HG03139 (cell line): ENCODE results near the gene FCGR3A.
"Not testable (repeated sequence)": the region's sequence is repeated elsewhere in the genome, so short reads cannot be mapped to it uniquely, and the experiment has no call there.

Experiments
- ATAC-seq: cut with Tn5 transposase; IDR thresholded peaks from one replicate; pipeline ENCODE4 v1.9.1; 2021; ENCODE audit not compliant: unreplicated experiment

The FCGR3A gene

DNA sequence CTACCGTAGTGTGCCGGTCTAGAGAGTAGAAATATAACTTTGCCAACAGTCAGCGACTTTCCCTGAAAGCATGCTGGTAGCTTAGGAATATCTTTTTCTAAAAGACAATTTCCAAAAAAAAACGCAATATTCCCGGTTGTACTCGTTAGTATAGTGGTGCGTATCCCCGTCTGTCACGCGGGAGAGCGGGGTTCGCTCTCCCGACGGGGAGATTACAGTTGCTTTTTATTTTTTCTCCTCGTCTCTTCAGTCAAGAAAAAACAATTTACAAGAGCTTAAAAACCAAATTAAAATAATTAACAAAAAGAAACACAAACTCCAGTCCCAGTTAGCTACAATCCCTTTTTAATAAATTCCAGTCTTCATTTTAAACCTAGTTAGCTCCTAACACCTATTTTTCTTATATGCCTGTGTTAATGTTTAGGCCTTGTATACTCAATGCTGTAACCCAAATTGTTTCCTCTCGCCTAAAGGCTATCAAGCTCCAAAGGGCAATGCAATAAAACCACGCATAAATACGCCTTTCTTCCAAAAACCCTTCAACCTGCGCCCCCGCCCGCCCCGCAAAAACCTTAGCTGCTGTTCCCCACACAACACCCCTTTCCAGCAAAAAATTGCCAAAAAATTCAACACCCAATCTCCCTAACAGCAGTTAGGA lies 17.5 kb downstream of the FCGR3A start:
- no peak for ATAC-seq

DNA sequence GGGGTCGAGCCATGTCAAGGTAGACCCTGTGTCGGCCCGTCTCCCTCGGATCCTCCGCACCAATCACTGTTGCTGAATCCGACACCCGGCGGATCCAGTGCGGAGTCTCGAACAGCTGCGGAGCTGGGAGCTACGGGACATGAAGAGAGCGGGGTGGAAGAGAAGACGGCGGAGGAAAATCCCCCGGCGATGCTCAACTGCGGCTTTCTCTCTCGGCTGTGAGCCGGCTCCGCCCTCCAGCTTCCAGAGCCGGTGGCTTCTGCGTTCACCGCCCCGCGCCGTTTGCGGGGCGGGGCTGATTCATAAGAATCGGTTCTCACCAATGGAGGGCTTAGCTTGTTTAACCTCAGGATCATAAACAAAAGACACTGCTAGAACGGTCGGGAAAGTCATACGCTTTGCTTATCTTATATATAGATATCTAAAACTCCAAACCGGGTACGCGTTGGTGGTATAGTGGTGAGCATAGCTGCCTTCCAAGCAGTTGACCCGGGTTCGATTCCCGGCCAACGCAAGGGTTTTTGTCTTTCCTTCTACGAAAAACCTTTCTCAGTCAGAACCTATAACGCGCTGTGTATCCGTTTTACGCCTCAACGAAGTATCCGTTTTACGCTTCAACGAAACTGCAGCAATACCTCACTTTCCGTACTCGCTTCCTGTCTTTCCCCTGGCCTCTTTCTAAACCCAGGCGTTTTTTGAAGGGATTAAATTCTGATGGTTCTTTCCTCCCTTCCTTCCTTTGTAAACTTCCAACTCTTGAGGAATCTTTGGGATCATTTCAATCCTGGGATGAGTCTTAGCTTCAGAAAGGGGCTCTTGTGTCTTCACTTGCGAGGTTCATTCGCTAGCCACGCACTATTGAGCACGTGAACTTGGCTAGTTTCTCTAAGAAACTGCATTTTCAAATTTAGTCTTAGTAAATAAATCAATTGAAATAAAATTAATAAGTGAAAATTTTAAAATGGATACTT lies 18.7 kb downstream of the FCGR3A start:
- ATAC-seq, result peak; percentile 66

DNA sequence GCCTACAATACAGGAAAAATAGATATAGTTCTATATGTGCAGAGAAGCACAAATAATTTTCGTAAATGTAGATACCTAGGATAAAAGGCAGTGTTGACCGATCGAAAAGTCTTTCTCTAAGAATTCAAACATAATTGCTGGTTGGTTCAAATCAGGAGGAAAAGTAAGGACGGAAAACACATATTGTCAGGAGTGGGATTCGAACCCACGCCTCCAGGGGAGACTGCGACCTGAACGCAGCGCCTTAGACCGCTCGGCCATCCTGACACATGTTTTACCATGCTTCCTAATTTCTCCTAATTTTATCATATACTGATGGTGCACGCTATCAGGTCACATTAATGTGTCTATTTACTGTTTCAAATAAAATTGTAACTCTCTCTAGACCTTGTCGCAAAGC lies 19.5 kb downstream of the FCGR3A start:
- ATAC-seq, result not testable (repeated sequence)

DNA sequence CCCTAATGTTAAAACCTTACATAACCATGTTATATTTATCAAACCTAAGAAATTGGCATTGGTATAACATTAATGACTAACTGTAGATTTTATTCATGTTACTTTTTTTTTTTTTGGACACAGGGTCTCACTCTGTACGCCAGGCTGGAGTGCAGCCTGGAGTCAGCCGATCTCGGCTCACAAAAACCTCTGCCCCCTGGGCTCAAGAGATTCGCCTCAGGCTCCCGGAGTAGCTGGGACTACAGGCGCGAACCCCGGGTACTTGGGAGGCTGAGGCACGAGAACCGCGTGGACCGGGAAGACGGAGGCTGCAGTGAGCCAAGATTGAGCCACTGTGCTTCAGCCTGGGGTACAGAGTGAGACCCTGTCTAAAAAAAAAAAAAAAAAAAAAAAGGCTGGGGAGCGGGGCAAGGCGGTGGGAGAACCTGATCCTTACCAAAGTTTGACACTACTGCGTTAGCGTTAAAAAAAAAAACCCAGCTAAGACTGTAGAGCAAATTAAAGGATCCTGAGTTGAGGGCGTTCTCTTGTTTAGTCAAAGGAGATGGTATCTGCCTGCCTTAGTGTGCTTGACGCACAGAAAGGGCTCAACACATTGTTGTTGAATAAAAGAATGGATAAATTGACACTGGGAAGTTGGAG lies 20.0 kb downstream of the FCGR3A start:
- ATAC-seq, result not testable (repeated sequence)

GRCh38 chr1:161528550-161528949 lies 21.1 kb downstream of the FCGR3A start:
- ATAC-seq, result not testable (repeated sequence)

DNA sequence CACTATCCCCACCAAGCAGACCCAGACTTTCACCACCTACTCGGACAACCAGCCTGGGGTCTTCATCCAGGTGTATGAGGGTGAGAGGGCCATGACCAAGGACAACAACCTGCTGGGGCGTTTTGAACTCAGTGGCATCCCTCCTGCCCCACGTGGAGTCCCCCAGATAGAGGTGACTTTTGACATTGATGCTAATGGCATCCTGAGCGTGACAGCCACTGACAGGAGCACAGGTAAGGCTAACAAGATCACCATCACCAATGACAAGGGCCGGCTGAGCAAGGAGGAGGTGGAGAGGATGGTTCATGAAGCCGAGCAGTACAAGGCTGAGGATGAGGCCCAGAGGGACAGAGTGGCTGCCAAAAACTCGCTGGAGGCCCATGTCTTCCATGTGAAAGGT lies 23.7 kb downstream of the FCGR3A start:
- not testable (repeated sequence) for ATAC-seq

DNA sequence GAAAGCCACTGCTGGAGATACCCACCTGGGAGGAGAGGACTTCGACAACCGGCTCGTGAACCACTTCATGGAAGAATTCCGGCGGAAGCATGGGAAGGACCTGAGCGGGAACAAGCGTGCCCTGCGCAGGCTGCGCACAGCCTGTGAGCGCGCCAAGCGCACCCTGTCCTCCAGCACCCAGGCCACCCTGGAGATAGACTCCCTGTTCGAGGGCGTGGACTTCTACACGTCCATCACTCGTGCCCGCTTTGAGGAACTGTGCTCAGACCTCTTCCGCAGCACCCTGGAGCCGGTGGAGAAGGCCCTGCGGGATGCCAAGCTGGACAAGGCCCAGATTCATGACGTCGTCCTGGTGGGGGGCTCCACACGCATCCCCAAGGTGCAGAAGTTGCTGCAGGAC lies 24.3 kb downstream of the FCGR3A start:
- ATAC-seq, result not testable (repeated sequence)

DNA sequence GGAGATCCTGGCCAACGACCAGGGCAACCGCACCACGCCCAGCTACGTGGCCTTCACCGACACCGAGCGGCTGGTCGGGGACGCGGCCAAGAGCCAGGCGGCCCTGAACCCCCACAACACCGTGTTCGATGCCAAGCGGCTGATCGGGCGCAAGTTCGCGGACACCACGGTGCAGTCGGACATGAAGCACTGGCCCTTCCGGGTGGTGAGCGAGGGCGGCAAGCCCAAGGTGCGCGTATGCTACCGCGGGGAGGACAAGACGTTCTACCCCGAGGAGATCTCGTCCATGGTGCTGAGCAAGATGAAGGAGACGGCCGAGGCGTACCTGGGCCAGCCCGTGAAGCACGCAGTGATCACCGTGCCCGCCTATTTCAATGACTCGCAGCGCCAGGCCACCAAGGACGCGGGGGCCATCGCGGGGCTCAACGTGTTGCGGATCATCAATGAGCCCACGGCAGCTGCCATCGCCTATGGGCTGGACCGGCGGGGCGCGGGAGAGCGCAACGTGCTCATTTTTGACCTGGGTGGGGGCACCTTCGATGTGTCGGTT lies 24.8 kb downstream of the FCGR3A start:
- not testable (repeated sequence) for ATAC-seq

DNA sequence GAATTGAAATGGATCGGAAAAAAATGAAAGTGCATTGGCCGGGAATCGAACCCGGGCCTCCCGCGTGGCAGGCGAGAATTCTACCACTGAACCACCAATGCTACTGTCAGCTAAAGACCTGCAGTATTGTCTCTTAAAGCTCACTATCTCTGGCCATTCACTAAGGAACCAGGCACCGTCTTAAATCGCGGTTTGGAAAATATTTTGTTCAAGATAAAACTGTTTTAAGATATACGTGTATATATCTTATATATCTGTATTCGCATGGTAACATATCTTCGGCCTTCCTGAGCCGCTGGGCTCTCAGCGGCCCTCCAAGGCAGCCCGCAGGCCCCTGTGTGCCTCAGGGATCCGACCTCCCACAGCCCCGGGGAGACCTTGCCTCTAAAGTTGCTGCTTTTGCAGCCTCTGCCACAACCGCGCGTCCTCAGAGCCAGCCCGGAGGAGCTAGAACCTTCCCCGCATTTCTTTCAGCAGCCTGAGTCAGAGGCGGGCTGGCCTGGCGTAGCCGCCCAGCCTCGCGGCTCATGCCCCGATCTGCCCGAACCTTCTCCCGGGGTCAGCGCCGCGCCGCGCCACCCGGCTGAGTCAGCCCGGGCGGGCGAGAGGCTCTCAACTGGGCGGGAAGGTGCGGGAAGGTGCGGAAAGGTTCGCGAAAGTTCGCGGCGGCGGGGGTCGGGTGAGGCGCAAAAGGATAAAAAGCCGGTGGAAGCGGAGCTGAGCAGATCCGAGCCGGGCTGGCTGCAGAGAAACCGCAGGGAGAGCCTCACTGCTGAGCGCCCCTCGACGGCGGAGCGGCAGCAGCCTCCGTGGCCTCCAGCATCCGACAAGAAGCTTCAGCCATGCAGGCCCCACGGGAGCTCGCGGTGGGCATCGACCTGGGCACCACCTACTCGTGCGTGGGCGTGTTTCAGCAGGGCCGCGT lies 25.5 kb downstream of the FCGR3A start, which contains the start of gene HSPA6:
TSS of gene HSPA6 (plus strand) at position 724 of the 925 bp plus-strand sequence. CDS start at position 843, 119 bp downstream.
- not testable (repeated sequence) for ATAC-seq

GRCh38 chr1:161523041-161523816 lies 26.4 kb downstream of the FCGR3A start:
- ATAC-seq, result not testable (repeated sequence)

DNA sequence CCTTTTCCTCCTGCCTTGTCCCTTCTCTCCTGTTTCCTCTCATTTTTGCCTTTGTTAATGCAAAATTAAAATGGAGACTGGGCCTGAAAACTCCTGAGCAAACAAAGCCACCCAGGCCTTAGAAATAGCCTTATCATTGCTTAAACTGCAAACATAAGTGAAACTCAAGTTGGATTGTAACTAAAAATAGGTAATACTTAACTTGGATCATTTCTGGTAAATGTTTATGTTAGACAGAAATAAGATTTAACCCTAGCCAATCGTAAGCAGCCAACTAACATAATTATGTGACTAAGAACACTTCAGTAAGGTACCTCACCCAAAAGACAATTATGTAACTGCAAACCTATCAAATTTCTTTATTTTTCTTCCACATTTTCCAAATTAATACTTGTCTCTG lies 35.7 kb downstream of the FCGR3A start:
- ATAC-seq, result not testable (repeated sequence)

GRCh38 chr1:161513448-161513780 lies 36.2 kb downstream of the FCGR3A start:
- ATAC-seq, result not testable (repeated sequence)

DNA sequence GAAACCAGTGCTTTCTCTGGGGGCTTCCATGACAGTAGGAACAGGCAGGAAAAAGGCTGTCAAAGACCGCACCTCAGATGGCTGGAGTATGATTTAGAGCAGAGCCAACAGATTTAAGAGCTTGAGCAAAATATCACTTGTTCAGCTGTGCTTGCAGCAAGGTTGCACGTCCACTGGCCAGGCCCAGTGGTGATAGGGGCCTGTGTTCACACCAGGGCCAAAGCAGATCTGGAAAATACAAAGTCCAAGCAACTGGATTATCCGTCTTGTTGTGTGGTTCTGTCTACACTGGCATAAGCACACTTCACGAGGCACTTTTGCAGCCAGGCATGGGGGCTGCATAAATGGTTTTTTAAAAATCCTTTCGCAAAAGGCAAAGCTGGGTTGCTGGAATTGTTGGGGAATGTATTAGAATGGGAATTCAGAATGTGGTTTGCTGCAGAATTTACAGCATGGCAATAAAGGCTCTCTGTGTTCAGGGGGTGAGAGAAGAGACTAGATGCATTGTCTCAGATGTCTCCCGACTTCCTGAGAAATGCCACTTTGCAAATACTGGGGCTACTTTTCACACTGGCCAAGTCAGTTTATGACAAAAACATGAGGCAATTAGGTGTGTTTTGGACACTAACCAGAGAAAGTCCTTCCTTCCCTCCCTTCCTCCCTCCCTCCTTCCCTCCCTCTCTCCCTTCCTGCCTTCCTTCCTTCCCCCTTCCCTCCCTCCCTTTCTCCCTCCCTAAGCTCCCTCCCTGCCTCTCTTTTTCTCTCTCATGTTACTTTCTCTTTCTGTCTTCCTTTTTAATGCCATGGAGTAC lies 36.8 kb downstream of the FCGR3A start:
- not testable (repeated sequence) for ATAC-seq

- no peak for ATAC-seq
These were observed 37.9 kb downstream of the FCGR3A start for GRCh38 chr1:161511756-161512060.

DNA sequence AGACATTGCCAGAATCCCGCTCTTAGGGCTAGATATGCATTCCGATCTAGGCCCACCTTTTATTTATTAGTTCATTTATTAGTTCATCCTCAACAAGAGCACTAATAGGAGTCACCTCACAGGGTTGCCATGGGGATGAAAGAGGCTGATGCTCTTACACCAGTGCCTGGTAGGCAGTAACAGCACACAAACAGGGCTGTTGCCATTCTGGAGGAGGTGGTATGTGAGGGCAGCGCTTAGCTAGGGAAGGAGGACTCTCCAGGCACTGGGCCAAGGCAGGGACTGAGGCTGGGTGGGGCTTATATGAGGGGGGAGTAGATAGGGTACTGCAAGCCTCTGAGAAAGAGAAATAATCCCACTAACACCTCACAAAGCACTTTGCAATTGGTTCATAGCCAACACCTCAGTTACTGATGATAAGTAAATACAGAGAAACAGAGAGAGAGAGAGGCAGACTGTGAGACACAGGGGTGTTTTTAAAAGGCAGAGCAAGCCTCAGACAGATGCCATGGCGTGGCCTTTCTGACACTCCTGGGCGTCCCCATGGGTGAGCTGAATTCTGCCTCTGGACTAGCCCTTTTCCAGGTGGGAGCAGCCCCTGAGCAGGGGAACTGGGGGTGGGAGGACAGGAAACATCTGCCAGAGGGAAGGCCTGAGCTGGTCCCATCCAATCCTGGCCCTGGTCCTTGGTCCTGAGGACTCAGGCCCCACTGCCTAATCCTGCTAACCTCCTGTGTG lies 38.4 kb downstream of the FCGR3A start:
- ATAC-seq, result no peak

DNA sequence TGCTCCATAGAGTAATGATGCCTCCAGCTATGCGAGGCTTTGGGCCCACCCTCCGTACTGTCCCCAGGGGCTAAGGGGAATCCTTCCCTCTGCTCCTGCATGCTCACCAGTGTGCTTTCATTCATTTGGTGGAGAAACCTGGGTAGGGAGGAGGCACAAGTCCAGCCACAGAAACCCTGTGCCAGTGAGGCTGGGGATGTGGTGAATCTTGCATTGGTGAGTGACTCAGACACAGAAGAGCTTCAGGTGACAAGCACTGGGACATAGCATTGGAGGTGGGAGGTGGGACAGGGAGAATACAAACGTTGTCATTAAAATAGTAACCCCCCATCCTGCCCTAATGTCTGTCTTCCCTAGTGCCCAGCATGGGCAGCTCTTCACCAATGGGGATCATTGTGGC lies 39.1 kb downstream of the FCGR3A start:
- ATAC-seq, result no peak

DNA sequence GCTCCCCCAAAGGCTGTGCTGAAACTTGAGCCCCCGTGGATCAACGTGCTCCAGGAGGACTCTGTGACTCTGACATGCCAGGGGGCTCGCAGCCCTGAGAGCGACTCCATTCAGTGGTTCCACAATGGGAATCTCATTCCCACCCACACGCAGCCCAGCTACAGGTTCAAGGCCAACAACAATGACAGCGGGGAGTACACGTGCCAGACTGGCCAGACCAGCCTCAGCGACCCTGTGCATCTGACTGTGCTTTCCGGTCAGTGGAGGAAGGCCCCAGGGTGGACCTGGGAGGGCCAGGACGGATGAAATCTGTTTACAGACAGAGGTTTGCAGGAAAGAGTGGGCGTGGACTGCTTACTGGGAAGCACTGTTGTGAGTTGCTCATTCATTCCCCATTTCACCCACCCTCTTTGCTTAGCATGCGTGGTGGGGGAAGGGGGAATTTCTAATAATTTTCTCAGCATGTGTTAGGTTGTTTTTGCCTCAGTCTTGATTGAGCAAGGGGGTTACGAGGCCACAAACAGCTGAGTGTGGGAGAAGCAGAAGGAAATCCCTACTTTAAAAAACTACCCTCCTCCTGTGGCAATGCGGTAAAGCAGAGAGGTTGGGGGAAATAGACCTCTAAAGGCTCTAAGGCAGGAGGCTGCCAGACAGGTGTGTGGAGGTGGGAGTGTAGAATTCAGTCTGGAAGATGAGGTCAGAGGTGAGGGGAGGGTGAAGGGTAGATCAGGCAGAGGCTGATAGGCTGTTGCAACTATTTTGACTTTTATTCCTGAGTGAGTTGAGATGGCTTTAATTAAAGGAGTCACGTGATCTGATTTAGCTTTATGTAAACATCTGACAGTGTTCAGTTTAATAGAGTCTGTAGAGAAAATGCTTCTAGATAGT lies 43.0 kb downstream of the FCGR3A start:
- ATAC-seq, result no peak
